ENCODE results near the gene RYR2.

- TF ChIP-seq POLR2AphosphoS5 (IDR thresholded peaks at IDR 0.05) (no peak), EP300 (IDR thresholded peaks at IDR 0.05) (no peak), CTCF (IDR thresholded peaks at IDR 0.05) (no peak)
Observed at GRCh38 chr1:237000191-237000590, 41.8 kb upstream of the RYR2 start.
